Frontal cortex (tissue), 4 donors: ENCODE data around the gene SERGEF. TPM values are rescaled to one million over a fixed set of nuclear protein-coding genes. Genes with fewer than 3 reads are reported as not detected.

ENCODE experiments used
- DNase-seq, 2 donors: peaks; one replicate each; pipeline ENCODE4 v3.0.0; 2012; ENCODE audit warnings: low spot score in 2 of 2
- FAIRE-seq: peaks from 2 replicates; lab custom pipeline; 2012; peaks lifted over from hg19 to GRCh38; lab: Jason Lieb, UNC
- total RNA-seq: library from RNA; depleted of rRNA; stranded (reverse); fragments of >200 nt; gene quantifications from one replicate; pipeline ENCODE4 v1.2.3, GENCODE V29; 2014
- donor health status: control.
- donor health status: control.
- donor health status: control.

Gene SERGEF
- total RNA-seq, 1 donor from 2014 or later, result 65.2 TPM

DNA sequence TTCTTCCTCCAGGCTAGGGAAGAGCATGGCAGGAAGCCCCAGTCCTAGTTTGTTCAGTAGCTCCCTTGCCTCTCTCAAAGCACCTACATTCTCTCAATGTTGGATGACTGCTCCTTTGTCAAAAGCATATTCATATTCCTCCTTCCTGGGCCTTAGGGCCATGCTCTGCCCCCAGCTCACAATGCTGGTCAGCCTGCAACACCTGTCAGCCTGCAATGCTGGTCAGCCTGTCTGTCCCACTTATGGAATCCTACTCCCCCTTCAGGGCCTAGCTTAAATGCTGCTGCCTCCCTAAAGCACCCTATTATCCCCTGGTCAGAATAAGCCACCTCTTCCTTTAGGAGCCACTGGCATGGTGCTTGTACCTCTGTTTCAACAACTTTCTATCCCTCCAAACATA, 45.2 kb downstream of the SERGEF start:
- FAIRE-seq (no peak), DNase-seq (no peak)

GRCh38 chr11:17960091-17960490, 52.8 kb downstream of the SERGEF start:
- DNase-seq (no peak), FAIRE-seq (no peak)

GRCh38 chr11:17958446-17958845, 54.4 kb downstream of the SERGEF start:
- no peak for FAIRE-seq
- DNase-seq, result no peak

DNA sequence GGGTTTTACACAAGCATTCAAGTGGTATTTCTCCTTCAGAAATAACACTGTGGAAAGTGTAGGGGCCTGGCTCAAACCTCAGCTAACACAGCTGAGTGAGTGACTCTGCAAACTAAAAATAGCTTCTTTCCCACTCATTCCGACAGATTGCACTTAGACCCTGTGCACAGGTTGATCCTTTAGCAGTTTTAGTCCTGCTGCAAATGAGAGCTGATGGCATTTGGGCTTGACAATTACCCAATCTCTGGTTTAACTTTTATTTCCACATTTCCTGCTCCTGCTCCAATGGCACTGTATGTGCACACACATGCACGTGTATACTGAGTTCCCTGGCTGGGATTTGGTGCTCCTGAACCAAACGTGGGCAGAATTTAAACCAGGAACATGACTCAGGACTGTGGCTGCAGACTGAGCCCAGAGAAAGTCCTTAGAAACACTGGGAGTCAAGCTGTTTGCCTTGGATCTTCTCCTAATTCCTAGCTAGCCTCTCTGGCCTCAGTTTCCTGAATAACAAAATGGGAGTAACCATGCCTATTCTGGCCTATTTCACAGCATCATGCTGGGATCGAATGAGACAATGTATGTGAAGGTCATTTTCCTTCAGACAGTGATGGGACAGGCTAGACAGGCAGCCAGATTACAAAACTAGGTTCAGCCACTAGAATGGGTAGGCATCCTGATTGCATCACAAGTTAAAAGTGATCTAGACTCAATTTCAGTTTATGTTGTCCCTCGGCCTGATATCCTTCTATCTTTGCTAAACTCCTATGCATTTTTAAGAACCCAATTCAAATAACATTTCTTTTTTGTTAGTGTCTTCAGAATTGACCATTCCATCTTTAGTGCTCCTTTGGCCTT, 58.2 kb downstream of the SERGEF start:
- FAIRE-seq (no peak), DNase-seq (no peak)

GRCh38 chr11:17952487-17952886, 60.4 kb downstream of the SERGEF start:
- no peak for DNase-seq

DNA sequence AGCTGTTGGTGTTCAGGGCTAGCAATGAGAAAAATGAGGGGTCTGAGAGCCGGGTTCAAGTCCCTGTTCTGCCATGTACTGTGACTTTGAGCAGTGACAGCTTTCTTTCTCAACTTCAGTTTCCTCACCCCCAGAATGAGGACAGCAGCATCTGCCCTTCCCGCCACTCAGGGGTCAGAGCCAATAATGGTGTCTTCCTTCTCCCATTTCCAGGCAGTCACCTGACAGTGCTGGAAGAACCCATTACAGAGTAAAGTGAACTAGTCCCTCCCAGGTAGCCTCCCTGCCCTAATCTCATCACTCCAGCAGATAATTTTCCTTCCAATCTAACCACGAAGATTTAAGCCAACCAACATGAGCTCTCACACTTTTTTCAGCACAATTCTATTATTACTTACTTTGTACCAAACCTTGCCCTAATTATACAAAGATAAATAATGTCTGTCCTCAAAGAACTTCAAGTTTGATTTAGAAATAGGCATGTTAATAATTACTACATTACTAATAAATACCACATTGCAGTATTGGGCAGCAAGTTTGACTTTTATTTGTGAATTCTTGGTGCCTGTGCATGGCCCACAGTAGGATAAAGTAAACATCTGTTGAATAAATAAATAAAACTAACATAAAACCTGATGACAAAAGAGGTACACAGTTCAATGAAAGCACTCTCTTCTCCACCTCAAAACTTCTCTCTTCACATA, 61.0 kb downstream of the SERGEF start:
- FAIRE-seq (no peak), DNase-seq (no peak)

More at GRCh38 chr11:17952487-17952886, 60.4 kb downstream of the SERGEF start:
- no peak for FAIRE-seq

GRCh38 chr11:17950644-17951043, 62.2 kb downstream of the SERGEF start:
- no peak for FAIRE-seq
- DNase-seq, result no peak

DNA sequence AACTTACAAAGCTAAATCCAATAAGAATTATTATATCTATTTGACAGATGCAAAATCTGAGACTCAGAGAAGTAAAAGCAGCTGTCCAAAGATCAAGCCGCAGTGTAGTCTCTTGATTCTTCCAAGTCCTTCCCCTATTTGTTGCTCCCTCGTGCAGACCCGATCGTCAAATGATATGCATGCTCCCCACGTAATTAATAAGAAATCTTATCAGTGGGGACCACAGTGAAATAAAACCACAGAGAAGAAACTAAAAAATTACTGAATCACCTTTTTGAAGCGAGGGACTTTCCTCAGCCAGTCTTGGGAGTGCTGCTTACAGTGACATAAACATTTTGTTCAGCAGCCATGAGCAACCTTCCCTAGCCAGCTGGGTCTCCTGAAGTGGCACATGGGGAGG, 64.6 kb downstream of the SERGEF start:
- FAIRE-seq, result no peak
- no peak for DNase-seq

GRCh38 chr11:17939542-17939941, 73.3 kb downstream of the SERGEF start:
- DNase-seq (no peak), FAIRE-seq (no peak)

DNA sequence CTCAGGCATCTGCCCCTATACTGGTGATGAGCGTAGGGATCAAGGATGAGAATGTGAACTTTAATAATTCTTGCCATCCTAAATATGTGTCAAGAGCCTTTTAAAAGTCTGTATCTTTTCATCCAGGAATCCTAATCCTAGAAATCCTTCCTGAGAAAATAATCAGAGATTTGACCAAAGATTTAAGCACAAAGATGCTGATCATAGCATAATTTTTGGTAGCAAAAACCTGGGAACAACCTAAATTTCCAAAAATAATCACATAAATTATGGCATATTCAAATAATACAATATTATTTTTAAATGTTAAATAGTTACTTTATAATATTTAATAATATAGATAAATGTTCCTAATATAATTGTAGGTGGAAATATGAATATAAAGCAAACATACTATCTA, 76.1 kb downstream of the SERGEF start:
- FAIRE-seq (peak; percentile 66), DNase-seq (no peak)

GRCh38 chr11:17934194-17934593, 78.7 kb downstream of the SERGEF start:
- DNase-seq (no peak), FAIRE-seq (no peak)

DNA sequence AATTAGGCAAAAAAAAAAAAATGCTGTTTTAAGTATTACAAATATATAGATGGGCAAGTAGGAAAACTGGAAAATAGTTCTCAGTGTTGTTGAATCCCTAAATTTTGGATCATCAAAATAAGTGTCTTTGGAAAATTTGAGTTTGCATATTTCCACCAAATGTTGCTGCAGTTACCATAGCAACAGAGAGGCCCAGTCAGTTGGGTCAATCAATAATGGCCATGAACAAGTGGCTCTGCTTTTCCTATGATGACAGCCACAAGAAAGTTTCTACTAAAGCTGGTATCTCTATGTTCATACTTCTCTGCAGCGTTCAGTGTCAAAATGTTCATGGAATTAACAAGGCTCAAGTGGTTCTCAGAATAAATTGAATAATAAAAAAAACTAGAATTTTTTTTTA, 79.1 kb downstream of the SERGEF start:
- FAIRE-seq, result no peak
- no peak for DNase-seq

DNA sequence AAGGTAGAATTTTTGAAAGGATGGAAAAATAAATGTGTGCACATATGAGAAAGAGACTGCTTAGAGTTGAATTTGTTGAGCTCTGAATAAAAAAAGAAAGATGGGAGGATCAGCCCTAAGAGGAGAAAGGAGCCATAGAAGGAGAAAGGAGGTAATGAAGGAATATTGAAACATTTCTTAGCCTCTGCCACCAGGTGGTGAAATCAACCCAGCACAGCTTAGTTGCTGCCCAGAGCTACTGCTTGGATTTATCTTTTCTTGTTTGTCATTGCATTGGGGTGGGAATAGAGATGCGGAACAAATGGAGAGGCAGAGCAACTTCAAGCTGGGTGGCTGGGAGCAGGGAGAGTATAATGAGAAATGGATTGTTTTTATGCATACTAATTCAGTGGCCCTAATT, 80.4 kb downstream of the SERGEF start:
- DNase-seq (no peak), FAIRE-seq (no peak)

DNA sequence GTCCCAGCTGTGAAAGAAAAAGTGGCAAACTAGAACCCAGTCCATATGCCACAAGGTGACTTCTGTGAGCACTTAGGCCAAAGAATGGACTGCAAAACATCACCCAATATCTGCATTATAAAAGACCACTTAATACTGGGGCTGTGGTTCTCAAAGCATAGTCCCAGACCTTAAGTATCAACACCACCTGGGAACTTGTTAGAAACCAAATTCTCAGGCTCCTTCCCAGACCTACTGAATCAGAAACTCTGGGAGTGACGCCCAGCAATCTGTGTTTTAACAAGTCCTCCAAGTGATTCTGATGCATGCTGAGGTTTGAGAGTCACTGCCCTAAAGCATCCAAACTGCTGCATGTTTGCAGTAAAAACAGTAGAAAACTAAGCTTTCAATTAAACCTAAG, 81.3 kb downstream of the SERGEF start:
- FAIRE-seq, result no peak

GRCh38 chr11:17930544-17931125, 82.2 kb downstream of the SERGEF start:
- no peak for FAIRE-seq

More for the DNA sequence above, 81.3 kb downstream of the SERGEF start:
- no peak for DNase-seq

DNA sequence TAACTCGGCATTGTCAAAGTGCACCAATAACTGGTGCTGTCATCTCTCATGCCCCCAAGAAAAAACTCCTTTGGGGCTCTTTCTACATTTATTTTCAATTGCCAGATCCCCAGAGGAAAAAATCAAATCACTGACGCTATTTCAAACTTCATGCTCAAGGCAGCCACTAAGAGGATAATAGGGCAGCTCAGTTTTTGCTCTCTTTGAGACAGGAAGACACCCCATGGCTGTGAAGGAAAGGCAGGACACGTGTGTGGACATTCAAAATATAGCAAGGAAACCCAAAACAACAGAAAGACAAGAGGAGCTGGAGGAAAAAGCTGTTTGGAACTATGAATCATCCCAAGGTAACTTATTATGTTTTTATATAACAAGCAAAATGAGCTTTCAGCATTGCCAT, 83.7 kb downstream of the SERGEF start:
- DNase-seq (no peak), FAIRE-seq (no peak)

More at GRCh38 chr11:17930544-17931125, 82.2 kb downstream of the SERGEF start:
- no peak for DNase-seq

DNA sequence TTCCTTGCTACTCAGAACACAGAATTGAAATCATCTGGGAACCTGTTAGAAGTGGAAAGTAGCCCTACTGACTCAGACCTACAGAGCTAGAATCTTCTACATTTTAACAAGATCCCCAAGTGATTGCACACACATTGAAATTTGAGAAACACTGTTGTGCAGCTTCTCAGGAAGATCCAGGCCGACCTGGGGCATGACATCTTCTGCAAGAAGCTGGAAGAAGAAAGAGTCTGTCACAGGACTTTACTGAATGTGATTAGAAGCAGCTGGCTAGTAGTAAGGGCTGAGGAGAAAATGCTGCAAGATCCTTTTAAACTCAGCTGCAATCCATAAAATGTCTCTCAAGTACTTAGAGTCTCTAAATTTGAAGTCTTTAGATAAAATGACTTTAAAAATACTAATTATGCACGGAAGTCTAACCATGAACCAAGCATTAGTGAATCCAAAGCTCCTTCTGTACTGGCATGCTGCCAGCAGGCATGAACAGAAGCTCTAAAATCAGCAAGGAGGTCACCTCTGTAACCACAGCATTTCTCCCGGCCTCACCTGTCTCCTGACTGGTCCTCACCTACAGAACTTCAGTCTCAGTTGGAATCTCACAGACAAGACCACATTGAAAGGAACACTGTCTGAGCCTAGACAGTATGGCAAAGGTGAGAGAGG, 85.0 kb downstream of the SERGEF start:
- FAIRE-seq, result no peak
- DNase-seq, result no peak

GRCh38 chr11:17927041-17927440, 85.8 kb downstream of the SERGEF start:
- FAIRE-seq (no peak), DNase-seq (no peak)

GRCh38 chr11:17924713-17925112, 88.1 kb downstream of the SERGEF start:
- no peak for DNase-seq
- no peak for FAIRE-seq

DNA sequence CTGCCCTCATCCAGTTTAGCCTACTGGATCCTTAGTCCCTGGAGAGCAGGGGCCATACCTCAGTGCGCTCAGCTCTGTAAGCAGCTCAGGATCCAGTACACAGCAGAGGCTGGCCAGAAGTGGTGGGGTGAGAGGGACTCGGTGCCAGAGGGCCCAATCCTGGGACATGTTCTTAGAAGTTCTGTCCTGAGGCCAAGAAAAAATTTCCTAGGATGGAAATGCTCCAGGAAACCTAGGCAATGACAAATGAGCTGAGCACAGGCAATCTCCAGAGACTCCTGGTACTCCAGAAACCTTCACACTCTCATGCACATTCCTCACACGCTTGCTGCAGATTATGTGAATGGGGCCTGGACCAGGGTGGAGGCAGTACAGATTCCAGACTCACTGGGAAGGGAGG, 89.6 kb downstream of the SERGEF start:
- DNase-seq, result no peak

More for the DNA sequence above, 89.6 kb downstream of the SERGEF start:
- no peak for FAIRE-seq
